Ecto neural progenitor cell (in vitro differentiated cells): ENCODE measurements around the gene ARHGEF28.

ENCODE experiments used
- DNase-seq: peaks from one replicate; pipeline ENCODE4 v3.0.0-alpha.2; 2018; ENCODE audit warnings: low spot score

Gene ARHGEF28

DNA sequence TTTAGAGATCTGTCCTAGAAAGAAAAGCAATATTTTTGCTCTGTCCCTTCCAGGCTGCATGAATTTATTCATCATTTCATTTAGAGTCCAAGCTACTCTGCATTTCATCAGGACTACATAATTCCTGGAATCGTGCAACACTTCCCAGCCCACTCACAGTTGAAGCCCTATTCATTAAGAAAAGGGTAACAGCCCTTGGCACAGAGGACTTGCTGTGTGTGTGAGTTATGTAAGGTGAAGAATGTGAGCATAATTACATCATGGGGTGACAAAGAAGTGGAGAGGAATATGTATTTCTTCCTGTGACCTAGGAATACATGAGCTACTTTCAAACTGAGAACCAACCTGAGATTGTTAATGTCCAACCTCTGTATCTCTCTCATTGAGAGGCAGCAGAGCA lies 317.4 kb downstream of the ARHGEF28 start:
- no peak for DNase-seq

DNA sequence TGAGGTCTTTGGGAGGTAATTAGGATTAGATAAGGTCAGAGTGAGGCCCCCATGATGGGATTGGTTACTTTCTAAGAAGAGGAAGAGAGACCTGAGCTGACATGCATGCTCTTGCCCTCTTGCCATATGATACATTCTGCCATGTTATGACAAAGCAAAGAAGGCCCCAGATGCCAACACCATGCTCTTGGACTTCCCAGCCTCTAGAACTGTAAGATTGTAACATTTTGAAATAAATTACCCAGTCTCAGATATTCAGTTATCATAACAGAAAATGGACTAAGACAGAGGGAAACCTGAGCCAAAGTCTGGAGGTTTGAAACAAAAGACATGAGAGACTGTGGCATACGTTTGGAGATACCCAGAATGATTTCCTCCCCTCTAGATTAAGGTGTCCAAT lies 318.6 kb downstream of the ARHGEF28 start:
- no peak for DNase-seq

DNA sequence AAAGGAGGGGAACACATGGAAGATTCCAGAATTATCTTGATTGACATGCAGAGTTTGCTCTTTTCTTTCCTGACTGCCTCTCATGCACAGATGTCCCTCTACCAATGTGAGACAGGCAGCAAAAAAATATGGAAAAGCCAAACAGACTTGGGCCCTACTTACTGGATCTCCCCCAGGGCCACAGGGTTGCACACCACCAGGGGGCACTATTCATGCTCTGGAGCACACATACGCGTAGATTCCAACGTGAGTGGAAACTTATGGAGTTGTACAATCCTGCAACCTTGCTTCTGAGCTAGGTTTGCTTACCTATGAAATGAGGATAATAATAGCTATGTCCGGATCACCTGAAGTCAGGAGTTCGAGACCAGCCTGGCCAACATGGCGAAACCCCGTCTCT lies 319.5 kb downstream of the ARHGEF28 start:
- no peak for DNase-seq

DNA sequence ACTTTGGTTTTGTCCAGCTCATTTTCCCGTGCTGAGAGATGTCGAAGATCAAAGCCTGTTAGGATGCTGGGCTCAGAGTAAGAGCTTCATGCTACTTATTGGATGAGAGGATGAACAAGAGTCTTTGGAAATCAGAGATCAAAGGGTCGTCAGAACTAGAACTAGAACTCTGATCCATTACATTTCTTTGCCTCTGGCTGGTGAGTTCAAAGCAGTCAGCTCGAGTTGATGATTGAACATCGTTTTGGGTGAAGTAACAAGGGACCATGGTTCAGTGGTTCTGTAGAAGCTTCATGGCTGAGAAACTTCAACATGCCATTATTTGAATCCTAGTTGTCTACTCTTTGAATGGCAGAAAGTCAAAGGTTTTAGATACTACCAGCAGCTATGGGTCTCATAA lies 320.3 kb downstream of the ARHGEF28 start:
- DNase-seq = no peak

DNA sequence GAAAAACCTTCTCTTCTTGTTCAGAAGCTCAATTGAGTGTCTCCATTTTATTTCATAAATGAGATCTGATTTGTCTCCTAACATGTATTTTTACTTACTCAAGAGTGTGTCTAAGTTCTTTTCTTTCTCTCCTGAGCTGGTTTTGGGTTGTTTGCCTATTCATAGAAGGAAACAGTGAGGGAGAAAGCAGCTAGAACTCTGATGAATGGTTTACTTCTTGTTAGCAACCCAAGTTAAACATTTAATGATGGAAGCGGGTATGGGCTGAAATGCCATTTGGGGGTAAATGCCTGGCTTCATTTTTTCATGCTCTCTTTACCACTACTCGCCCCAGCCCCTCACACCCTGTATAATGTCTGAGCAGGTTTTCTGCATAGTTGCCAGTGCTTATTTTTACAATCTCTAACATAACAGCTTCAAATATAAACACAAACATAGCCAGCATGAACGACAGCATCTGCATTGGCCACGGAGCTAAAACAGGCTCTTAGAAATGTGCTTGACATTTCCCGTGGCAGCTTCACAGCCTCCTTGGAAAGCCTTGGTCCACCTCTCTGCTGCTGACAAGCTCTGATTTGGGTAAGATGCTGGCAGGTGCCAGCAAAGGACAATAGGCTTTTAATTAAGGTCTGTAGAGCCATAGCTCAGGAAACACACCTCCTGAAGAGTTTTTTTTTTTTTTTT lies 321.1 kb downstream of the ARHGEF28 start:
- DNase-seq = no peak

DNA sequence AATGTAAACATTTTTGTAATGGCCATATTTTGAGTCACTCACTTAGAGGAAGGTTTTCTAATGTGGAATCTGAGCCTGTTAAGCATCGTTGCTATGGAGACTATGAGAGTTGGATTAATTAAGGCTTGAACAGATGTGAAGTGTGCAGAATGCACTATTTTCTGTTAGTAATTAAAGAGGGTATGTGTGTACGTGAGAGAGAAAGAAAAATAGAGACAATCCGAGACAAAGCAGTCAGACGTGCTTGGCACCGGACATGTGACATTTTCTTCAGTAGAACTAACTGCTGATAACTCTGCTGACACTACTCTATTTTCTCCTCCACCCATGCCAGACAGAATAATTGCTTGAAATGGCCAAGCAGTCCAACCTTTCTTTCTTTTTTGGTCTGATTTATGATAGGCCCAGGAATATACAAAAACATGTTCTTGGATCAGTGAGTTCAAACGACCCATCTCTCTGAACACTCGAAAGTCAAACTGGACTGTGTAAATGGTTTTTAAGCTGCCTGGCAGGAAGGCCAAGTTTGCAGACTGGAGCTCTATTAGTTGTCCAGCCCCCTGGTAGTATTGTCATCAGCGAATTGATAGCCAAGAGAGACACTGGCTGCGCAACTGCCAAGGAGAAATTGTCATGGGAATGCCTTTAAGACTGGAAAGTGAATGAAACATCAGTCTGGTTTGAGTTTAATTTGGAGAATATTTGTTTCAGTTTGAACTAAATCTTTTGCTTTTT lies 322.1 kb downstream of the ARHGEF28 start:
- DNase-seq = no peak

DNA sequence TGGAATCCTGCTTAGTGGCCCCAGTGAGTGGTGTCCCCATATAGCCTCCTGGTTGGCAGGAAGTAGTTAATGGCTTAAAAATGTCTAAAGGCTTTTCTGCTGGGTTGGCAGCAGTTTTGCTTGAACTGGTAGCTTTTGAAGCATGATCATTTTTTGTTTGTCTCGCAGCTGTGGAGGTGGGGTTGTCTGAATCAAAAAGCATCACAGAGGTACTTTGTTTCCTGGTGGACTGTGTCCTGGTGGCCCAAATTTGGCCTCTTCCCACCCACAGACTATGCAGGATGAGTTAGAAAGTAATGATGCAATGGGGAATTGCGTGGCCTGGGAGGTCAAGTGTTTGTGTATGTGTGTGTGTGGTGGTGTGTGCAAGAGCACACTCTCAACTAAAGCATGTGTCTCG lies 322.7 kb downstream of the ARHGEF28 start:
- no peak for DNase-seq

DNA sequence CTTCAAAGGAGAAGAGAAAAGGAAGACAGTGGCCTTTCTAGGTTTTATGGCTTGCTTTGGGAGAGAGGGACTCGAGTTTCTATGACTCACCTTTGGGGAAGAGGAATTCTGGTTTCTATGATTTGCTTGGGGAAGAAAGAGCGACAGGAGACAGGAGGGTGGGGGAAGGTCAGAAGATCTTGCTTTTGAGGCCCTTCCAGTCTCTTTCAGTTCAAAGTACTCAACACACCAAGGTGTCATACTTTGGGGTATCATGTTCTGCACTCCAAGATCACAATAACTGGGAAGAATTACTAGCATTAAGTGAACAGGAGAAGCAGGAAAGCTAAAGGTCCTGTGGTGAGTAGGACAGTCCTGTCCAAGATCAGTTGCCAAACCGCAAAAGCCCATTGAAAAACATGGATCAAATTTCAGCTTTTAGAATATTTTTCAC lies 324.5 kb downstream of the ARHGEF28 start:
- no peak for DNase-seq

DNA sequence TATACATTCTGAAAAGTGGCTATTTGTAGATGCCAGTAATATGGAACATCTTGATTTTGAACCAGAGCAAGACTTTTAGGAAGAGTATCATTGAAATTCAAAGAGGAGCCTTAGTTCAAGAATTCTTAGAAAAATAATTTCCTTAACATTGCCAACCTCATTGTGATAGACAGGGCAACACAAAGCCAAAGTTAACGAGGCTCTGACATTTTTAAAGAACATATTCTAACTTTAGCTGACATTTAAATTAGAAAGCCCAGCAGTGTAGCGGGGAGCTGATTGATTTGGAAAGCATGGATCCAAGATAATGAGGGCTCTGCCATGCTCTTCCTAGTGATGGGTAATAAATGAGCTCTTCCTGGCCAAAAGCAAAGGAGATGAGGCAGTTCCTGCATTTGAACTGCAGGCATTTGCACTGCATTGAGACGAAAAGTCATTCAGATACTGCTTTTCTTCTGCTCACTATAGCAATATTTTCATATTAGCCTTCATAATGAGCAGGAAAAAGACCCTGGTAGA lies 325.0 kb downstream of the ARHGEF28 start:
- DNase-seq = no peak

DNA sequence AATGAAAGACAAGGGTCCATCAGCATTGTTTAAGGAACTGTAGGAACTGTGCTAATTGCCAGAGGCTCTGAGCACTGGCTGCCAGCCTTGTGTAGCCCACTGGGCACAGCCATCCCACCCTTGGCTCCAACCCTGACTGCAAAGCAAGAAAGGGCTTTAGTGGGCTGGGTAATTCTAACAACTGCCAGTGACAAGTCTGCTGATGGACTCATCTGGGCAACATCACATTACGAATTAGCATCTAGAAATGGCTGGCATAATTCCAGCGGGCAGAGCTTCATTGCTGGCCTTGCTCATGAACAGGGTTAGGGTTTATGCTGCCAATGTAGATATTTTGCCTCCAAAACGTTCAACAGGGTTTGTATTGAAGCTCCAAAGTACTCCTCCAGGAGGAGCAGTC lies 326.9 kb downstream of the ARHGEF28 start:
- no peak for DNase-seq

DNA sequence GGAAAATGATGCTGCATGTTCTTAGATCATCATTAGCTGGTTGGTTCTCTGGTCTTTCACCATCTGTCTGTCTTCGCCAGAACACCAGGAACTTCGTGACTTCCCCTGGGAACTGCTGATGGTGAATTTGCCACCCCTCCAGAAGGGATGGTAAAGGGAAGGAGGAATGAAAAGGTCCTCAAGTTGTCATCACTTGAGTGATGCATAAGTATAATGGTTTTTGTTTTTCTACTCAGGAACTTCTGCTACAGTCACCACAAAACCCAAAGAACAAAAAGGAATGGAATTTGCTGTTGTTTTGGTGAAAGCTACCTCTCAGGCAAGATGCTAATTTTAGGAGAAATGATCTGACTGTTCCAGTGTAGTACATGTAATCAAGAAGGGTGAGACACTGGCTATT lies 328.4 kb downstream of the ARHGEF28 start:
- DNase-seq = no peak

DNA sequence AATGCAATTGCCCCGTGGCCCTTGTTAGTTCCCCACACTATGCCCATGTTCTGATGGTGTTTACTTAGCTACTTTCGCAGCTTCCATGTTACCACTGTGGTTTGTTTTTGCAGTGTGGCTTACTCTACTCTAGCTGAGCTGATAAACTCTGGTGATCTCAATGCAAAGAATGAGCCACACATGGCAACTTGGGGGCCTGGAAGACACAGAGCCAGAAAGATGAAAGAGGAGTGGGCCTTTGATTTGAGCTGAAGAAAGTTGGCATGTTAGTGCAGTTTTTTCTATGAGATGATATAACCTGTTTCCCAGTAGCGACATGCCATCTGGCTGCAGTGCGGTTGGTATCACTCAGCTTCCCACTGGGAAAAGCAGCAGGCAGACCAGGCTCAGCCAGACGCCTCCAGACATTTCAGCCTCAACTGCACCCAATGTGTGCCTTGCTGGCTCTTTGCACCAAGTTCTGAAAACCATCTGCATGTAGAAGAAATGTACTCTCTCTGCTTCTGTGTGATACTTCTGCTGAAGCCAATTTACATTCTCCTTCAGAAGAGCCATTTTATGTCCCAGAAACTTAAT lies 329.4 kb downstream of the ARHGEF28 start:
- no peak for DNase-seq

DNA sequence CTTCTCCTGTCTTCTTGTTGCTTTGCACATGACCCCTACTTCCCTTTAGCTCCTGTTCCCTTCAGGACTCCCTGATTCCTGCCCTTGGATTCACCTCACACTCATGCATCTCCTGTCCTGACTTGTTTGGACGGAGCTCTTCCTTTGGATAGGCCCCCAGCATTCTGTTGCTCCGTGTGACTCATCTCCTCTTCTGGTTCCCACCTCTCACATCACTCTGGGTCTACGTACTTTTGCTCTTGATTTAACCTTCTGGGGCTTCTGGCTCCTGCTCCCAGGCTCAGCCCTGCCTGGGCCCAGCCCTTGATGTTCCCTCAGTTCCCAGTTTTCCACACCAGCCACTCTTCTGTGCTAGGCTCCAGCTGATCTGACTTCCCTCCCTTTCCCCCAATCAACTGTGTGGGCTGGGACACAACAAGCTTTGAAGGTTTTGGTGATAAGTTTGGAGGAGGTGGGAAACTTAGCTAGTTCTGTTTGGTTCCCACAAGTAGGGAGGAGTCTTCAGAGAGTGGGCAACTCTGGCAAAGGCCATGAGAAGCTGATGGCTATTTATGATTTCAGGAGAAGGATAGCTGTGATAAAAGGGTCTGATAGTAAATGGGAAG lies 331.5 kb downstream of the ARHGEF28 start:
- DNase-seq = no peak

DNA sequence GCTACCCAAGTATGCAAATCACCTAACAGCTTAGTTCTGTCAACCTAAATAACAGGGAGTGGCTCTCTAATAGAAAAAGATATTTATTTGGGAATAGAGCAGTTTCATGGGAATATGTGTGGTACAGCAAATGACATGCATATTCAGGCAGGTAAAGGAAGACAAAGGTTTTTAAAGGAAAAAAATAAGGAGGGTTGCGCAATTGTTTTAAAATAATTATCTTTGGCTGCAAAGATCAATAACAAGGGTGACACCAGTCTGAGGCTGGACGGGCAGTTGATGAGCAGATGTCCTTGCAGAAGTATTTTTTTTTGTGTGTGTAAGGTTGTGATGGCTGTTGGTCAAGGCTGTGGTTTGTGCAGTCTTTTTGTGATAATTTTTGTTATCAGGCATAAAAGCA lies 332.0 kb downstream of the ARHGEF28 start:
- no peak for DNase-seq

DNA sequence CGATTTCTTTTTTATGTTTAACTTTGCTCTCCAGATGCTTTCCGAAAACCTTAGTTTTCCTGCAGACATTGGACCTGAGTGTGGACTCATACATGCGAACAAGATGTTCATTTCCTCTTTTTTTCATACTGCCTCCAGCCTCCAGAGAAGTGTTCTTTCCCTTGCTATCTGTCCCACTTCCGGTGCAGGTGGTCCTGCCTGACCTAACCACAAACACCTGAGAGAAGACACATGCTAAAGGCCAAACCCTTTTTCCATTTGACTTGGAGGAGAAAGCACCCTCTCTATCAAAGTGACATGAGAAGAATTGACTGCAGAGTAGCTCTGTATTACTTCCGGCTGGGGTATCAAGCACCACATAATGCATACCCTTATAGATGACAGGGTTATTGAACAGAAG lies 334.0 kb downstream of the ARHGEF28 start:
- DNase-seq = no peak

DNA sequence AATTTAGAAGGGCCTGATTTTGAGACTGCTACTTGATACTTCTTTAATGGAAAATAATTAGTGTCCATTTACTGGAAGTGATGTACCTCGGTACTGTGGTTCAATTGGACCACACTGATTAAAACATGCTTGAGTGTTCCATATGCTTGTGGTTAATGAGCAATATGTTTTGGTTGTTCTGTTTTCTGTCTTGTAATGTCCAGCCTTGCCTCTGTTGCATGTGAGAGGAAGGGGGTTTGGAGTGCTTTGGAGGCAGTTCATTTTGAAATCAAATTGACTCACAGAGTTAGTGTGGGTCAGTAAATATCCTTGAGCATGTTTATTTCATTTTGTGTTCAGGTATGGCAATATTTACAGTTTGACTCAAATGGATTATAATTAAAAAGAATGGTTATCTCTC lies 334.4 kb downstream of the ARHGEF28 start:
- DNase-seq = no peak

DNA sequence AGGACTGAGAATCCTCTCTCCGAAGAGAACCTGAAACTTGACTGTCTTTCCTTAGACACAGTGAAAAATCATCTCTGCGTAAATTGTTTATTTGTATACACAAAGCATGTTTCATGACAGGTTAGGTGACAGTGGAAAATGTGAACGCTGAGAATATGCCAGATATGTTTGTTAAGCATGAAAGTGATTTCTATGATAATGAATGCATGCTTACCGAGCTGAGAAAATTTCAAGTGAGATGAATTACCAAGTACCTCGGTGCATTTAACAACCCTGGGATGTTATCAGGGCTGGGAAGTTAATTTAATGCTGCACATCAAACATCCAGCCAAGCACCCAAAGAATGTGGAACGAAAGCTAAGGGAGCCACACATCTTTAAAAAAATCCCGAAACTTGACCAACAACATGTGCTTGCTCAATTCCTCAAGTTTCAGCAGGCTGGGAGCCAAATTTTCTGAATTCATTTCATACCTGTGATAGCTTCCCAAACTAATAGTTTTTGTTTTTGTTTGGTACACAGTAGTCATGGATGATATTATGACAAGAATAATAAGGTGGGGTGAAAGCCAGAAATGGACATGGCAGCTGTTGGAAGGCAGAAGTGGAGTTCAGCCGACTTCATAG lies 336.9 kb downstream of the ARHGEF28 start:
- DNase-seq = no peak

DNA sequence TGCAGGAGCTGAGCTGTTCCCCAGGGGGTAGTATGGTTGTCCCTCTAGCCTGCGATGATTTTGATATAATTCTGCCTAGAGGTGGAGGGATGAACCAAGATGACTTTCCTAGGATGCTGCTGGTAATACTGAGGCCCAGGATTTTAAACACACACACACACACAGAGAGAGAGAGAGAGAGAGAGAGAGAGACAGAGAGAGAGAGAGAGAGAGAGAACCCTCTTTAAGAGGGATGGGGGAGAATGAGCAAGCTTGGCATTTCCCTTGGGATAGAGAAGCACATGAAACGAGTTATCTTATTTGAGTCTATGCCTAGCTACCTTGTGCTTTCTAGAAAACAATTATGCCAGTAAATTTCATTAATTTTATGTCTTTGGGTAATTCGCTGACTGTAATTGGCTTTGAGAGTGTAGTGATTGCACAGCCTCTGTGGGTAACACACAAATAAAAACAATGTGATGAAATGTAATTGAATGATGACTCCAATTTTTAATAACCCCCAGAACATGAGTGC lies 338.4 kb downstream of the ARHGEF28 start:
- no peak for DNase-seq

DNA sequence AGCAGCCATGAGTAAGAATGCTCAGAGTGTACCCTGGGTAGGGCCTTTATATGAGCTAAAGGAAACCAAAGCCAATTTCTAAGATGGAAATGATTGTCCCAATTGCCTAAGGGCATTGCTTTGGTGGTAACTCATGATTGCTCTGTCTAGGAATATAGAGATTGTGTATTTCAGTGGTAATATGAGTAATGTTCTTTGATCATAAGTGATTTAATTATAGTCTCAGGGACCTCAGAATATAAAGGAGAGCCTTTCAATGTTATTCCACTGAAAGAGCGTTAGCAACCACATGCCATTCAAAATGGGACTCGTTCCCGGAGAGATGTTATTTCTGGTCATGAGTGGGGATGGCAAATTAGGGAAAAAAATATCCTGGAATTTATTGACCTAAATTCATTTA lies 340.5 kb downstream of the ARHGEF28 start:
- no peak for DNase-seq

DNA sequence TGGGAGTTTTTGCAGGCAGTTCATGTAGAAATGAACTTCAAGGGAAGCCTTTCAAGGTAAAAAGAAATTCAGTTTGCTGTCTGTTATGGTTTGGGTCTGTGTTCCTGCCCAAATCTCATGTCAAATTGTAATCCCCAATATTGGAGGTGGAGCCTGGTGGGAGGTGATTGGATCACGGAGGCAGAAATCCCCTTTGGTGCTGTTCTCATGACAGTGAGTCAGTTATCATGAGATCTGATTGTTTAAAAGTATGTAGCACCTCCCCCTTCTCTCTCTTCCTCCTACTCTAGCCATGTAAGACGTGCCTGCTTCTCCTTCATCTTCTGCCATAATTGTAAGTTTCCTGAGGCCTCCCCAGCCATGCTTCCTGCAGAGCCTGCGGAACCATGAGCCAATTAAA lies 341.4 kb downstream of the ARHGEF28 start:
- DNase-seq = no peak

DNA sequence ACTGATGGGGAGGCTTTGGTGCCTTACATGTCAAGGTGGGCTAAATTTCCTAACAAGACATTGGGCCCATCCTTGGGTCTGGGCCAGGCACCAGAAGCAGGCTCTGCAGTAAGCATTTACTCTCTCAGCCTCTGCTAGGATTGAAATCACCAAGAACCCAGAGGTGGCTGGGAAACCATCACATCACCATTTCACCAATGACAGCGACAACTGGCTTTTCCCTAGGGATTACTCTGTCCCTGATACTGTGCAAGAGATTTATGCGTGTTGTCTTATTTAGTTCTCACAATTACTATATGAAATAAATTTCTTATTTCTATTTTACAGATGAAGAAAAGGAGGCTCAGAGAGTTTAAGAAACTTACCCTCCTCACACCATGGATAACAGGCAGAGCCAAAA lies 342.2 kb downstream of the ARHGEF28 start:
- DNase-seq = no peak

DNA sequence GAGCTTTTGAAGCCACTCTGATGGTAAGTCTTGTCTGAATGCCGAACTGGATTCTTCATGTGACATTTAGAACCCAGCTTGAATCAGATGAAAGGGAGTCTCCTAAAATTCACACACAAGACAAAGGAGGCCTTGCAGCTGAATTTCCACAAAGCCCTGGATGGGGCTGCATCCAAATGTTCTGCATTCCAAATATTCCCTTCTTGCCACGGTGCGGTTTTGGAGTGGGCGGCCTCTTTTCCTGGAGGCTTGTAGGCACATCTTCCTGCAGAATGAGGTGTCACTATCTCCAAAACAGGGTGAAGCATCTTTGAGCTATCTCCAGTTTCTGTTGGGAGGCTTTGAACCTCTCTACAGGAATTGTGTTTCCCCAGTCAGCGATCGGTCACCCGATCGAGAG lies 342.7 kb downstream of the ARHGEF28 start:
- no peak for DNase-seq
